GM19193 (cell line): Measurements from ENCODE around the gene SLC12A2.

Experiments used
- POLR2A ChIP-seq: IDR thresholded peaks from 4 replicates; pipeline ENCODE4 v1.6.1; 2011; ENCODE audit not compliant: insufficient read depth, insufficient read length; ENCODE audit errors: extremely low read depth

SLC12A2 gene

GRCh38 chr5:128116445-128116844 is 32.9 kb downstream of the SLC12A2 start:
- TF ChIP-seq POLR2A: no peak

GRCh38 chr5:128118214-128118613 is 34.6 kb downstream of the SLC12A2 start:
- no peak for TF ChIP-seq POLR2A

GRCh38 chr5:128121651-128122050 is 38.1 kb downstream of the SLC12A2 start:
- TF ChIP-seq POLR2A: no peak

- no peak for TF ChIP-seq POLR2A
Measured at GRCh38 chr5:128123936-128124335, 40.4 kb downstream of the SLC12A2 start.

GRCh38 chr5:128126241-128126640 is 42.7 kb downstream of the SLC12A2 start:
- TF ChIP-seq POLR2A: no peak

GRCh38 chr5:128132499-128132898 is 48.9 kb downstream of the SLC12A2 start:
- TF ChIP-seq POLR2A: no peak

- no peak for TF ChIP-seq POLR2A
Measured at GRCh38 chr5:128135286-128135685, 51.7 kb downstream of the SLC12A2 start.

- no peak for TF ChIP-seq POLR2A
Measured at GRCh38 chr5:128143911-128144310, 60.3 kb downstream of the SLC12A2 start.

- TF ChIP-seq POLR2A: no peak
Measured at GRCh38 chr5:128144491-128144890, 60.9 kb downstream of the SLC12A2 start.

- TF ChIP-seq POLR2A: no peak
Measured at GRCh38 chr5:128146671-128147070, 63.1 kb downstream of the SLC12A2 start.

- no peak for TF ChIP-seq POLR2A
Measured at GRCh38 chr5:128154943-128155342, 71.4 kb downstream of the SLC12A2 start.

- no peak for TF ChIP-seq POLR2A
Measured at GRCh38 chr5:128155776-128156175, 72.2 kb downstream of the SLC12A2 start.

- TF ChIP-seq POLR2A: no peak
Measured at GRCh38 chr5:128156521-128156920, 73.0 kb downstream of the SLC12A2 start.

GRCh38 chr5:128158342-128158741 is 74.8 kb downstream of the SLC12A2 start:
- no peak for TF ChIP-seq POLR2A

- TF ChIP-seq POLR2A: no peak
Measured at GRCh38 chr5:128163991-128164390, 80.4 kb downstream of the SLC12A2 start.

- no peak for TF ChIP-seq POLR2A
Measured at GRCh38 chr5:128169401-128170017, 85.9 kb downstream of the SLC12A2 start.

GRCh38 chr5:128172102-128172501 is 88.5 kb downstream of the SLC12A2 start:
- no peak for TF ChIP-seq POLR2A
